Measurements from ENCODE around the gene FAM90A26. TPM values are rescaled to one million over a fixed set of nuclear protein-coding genes. Genes with fewer than 3 reads are reported as not detected.

Gene FAM90A26, protein sequence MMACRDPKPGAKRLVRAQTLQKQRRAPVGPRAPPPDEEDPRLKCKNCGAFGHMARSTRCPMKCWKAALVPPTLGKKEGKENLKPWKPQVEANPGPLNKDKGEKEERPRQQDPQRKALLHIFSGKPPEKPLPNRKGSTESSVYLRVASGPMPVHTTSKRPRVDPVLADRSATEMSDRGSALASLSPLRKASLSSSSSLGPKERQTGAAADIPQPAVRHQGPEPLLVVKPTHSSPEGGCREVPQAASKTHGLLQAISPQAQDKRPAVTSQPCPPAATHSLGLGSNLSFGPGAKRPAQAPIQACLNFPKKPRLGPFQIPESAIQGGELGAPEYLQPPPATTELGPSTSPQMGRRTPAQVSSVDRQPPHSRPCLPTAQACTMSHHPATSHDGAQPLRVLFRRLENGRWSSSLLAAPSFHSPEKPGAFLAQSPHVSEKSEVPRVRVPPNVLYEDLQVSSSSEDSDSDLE
- total RNA-seq = not detected in 2 replicates

DNA sequence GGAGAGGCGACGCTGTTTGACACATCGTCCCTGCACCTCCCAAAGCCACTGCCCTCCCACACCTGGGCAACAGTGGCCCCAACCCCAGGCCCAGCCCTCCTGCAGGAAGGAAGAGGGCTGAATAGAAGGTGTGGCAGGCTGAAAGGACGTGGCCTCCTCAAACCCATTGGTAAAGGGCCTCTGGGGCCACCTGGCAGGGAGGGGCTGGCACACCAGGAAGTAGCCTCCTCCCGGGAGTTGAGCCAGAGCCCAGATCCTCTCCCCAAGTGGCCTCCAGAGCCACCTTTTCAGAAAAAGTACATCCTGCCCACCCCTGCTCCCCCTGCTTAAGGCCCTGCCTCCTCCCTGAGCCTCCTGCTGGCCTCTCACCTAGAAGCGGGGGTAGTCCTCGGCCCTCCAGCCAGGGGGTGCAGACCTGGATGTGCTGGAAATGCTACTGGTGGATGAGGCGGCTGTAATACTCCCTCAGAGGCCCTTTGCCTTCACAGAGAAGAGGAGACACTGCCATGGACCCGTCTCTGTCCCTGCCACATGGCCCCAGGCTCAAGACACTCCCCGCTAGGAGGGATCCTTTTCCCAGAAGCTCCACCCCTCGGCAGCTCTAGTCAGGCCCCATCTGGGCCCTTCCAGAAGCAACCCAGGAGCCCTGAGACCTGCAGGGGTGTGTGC lies at the start of gene FAM90A26:
FAM90A26 (plus strand) TSS at position 619 of the 669 bp plus-strand sequence. CDS start 2,764 bp downstream, outside the sequence.

DNA sequence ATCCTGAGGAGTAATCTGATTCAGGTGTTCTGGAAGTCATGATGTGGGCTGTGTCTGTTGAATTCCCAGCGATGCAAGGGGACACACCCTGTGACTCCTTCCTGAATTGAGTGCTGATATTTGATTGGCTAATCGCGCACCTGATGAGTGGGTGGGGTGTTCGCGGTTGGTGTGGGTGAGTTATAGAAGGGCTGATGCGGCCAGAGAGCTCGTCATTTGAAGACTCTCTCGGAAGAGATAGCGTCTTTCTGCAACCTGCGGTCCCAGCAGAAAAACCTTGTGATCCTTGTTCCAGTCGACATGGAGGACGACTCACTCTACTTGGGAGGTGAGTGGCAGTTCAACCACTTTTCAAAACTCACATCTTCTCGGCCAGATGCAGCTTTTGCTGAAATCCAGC lies 40.1 kb downstream of the FAM90A26 start, which contains the start of gene USP17L10:
USP17L10 (plus strand) TSS at position 301 of the 400 bp plus-strand sequence; CDS start at position 301, 0 bp downstream.

DNA sequence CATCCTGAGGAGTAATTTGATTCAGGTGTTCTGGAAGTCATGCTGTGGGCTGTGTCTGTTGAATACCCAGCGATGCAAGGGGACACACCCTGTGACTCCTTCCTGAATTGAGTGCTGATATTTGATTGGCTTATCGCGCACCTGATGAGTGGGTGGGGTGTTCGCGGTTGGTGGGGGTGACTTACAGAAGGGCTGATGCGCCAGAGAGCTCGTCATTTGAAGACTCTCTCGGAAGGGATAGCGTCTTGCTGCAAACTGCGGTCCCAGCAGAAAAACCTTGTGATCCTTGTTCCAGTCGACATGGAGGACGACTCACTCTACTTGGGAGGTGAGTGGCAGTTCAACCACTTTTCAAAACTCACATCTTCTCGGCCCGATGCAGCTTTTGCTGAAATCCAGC lies 44.9 kb downstream of the FAM90A26 start, which contains the start of gene USP17L11:
USP17L11 (plus strand) TSS at position 301 of the 400 bp plus-strand sequence; CDS start at position 301, 0 bp downstream.

DNA sequence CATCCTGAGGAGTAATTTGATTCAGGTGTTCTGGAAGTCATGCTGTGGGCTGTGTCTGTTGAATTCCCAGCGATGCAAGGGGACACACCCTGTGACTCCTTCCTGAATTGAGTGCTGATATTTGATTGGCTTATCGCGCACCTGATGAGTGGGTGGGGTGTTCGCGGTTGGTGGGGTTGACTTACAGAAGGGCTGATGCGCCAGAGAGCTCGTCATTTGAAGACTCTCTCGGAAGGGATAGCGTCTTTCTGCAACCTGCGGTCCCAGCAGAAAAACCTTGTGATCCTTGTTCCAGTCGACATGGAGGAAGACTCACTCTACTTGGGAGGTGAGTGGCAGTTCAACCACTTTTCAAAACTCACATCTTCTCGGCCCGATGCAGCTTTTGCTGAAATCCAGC lies 49.6 kb downstream of the FAM90A26 start, which contains the start of gene USP17L12:
USP17L12 (plus strand) TSS at position 301 of the 400 bp plus-strand sequence; CDS start at position 301, 0 bp downstream.

DNA sequence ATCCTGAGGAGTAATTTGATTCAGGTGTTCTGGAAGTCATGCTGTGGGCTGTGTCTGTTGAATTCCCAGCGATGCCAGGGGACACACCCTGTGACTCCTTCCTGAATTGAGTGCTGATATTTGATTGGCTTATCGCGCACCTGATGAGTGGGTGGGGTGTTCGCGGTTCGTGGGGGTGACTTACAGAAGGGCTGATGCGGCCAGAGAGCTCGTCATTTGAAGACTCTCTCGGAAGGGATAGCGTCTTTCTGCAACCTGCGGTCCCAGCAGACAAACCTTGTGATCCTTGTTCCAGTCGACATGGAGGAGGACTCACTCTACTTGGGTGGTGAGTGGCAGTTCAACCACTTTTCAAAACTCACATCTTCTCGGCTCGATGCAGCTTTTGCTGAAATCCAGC lies 54.4 kb downstream of the FAM90A26 start, which contains the start of gene USP17L13:
USP17L13 (plus strand) TSS at position 301 of the 400 bp plus-strand sequence; CDS start at position 301, 0 bp downstream.

Other genes starting within 250 kb of the FAM90A26 start
- gene USP17L10, start 40.2 kb downstream of the FAM90A26 start, total RNA-seq = not detected in 2 replicates
- not detected in 2 replicates for gene USP17L11, start 45.0 kb downstream of the FAM90A26 start, total RNA-seq
- gene USP17L12, start 49.7 kb downstream of the FAM90A26 start, total RNA-seq = not detected in 2 replicates
- not detected in 2 replicates for gene USP17L13, start 54.5 kb downstream of the FAM90A26 start, total RNA-seq
- not detected in 2 replicates for gene USP17L15, start 64.0 kb downstream of the FAM90A26 start, total RNA-seq
- gene USP17L17, start 73.5 kb downstream of the FAM90A26 start, total RNA-seq = not detected in 2 replicates
- not detected in 2 replicates for gene USP17L18, start 78.2 kb downstream of the FAM90A26 start, total RNA-seq
- gene USP17L19, start 83.0 kb downstream of the FAM90A26 start, total RNA-seq = not detected in 2 replicates
- gene USP17L20, start 87.7 kb downstream of the FAM90A26 start, total RNA-seq = not detected in 2 replicates
- gene USP17L21, start 92.5 kb downstream of the FAM90A26 start, total RNA-seq = not detected in 2 replicates
- not detected in 2 replicates for gene USP17L22, start 97.2 kb downstream of the FAM90A26 start, total RNA-seq
- gene USP17L24, start 154.8 kb downstream of the FAM90A26 start, total RNA-seq = not detected in 2 replicates
- gene USP17L25, start 159.5 kb downstream of the FAM90A26 start, total RNA-seq = not detected in 2 replicates
- gene USP17L26, start 164.2 kb downstream of the FAM90A26 start, total RNA-seq = not detected in 2 replicates
- gene USP17L5, start 169.0 kb downstream of the FAM90A26 start, total RNA-seq = not detected in 2 replicates
- not detected in 2 replicates for gene USP17L27, start 173.7 kb downstream of the FAM90A26 start, total RNA-seq
- not detected in 2 replicates for gene USP17L28, start 178.5 kb downstream of the FAM90A26 start, total RNA-seq
- gene USP17L29, start 183.2 kb downstream of the FAM90A26 start, total RNA-seq = not detected in 2 replicates
- gene USP17L30, start 192.7 kb downstream of the FAM90A26 start, total RNA-seq = not detected in 2 replicates

Data from aortic smooth muscle cell (primary cell).